K562 (cell line): Measurements from ENCODE around the gene CCR9. TPM values are rescaled to one million over a fixed set of nuclear protein-coding genes. Genes with fewer than 3 reads are reported as not detected.
A peak's percentile ranks its signal among the peaks of the same experiment; 100 is the strongest.

Source experiments
- ATAC-seq: fragments of 200-7000 bp; cut with Tn5 transposase; 3 replicates; pipeline ENCODE4 v1.9.1; 2020; ENCODE audit warnings: moderate library complexity
- BruUV-seq: library from RNA; stranded (reverse); fragments of 400-500 nt; replicated peaks from 2 replicates; lab custom pipeline; 2021; lab: Mats Ljungman, UMichigan
- CTCF ChIA-PET: fragments of 300-600 bp; formaldehyde crosslinking; extraction: SDS; loops from one replicate; lab custom pipeline; 2021; ENCODE audit warnings: low intra/inter-chr PET ratio; lab: Yijun Ruan, JAX
- POLR2A ChIA-PET: fragments of 300-600, 350-650 bp; sonication (Branson Sonifier 250); formaldehyde crosslinking; extraction: SDS; loops from one replicate; lab custom pipeline; 2021; ENCODE audit warnings: antibody characterized with exemption, inconsistent platforms; lab: Yijun Ruan, JAX
- DNase-seq, 4 experiments: peaks; one replicate each; pipeline versions ENCODE4 v3.0.0 to v3.0.0-alpha.2; 2011 to 2018; ENCODE audit warnings: low spot score in 3 of 4, mixed read lengths in 3 of 4; ENCODE audit errors: extremely low read depth in 1 of 4
- FAIRE-seq: peaks from 2 replicates; lab custom pipeline; 2011; peaks lifted over from hg19 to GRCh38; lab: Jason Lieb, UNC
- H2AFZ ChIP-seq: 2 replicates; pipeline ENCODE4 v1.6.0; 2011; ENCODE audit warnings: low read depth, low read length, control low read depth, inconsistent platforms
- H3K27ac ChIP-seq: fragments of 200-600 bp; 3 replicates; pipeline ENCODE4 v1.8.0; 2011; ENCODE audit warnings: low read depth, mild to moderate bottlenecking, control low read depth, inconsistent platforms, low read length, moderate library complexity, mixed read lengths; ENCODE audit errors: extremely low read depth
- H3K27me3 ChIP-seq, 2 experiments: fragments of 300-600 bp in 1 of 2; 2 replicates in 1 of 2; 3 replicates in 1 of 2; pipeline versions ENCODE4 v1.6.0 to v1.8.0; 2011; ENCODE audit warnings: inconsistent platforms in 2 of 2, low read length in 2 of 2, mild to moderate bottlenecking in 1 of 2, mixed read lengths in 1 of 2, moderate library complexity in 1 of 2; ENCODE audit not compliant: control insufficient read depth in 2 of 2, insufficient read depth in 2 of 2
- H3K36me3 ChIP-seq: fragments of 300-600 bp; 3 replicates; pipeline ENCODE4 v1.8.0; 2011; ENCODE audit warnings: mild to moderate bottlenecking, low read length, inconsistent platforms; ENCODE audit not compliant: control insufficient read depth, insufficient read depth
- H3K4me1 ChIP-seq, 2 experiments: fragments of 200-600 bp in 1 of 2; replicated peaks in 1 of 2; 2 replicates in 1 of 2; 3 replicates in 1 of 2; pipeline versions ENCODE4 v1.5.1 to v1.8.0; 2011; ENCODE audit warnings: inconsistent platforms in 2 of 2, low read length in 2 of 2, mild to moderate bottlenecking in 1 of 2, mixed read lengths in 1 of 2, moderate library complexity in 1 of 2; ENCODE audit not compliant: control insufficient read depth in 2 of 2, insufficient read depth in 2 of 2
- H3K4me2 ChIP-seq: 2 replicates; pipeline ENCODE4 v1.6.1; 2011; ENCODE audit warnings: low read length, control low read depth, inconsistent platforms, mixed read lengths; ENCODE audit not compliant: insufficient read depth
- H3K4me3 ChIP-seq: fragments of 200-600 bp; sonication (generic), shearing (Covaris generic); 2 replicates; pipeline ENCODE4 v1.5.1; 2016; ENCODE audit warnings: control low read depth, inconsistent platforms
- H3K79me2 ChIP-seq: fragments of 200-600 bp; 3 replicates; pipeline ENCODE4 v1.8.0; 2011; ENCODE audit warnings: low read length, inconsistent platforms; ENCODE audit not compliant: control insufficient read depth, insufficient read depth
- H3K9ac ChIP-seq, 2 experiments: 2 replicates each; pipeline versions ENCODE4 v1.6.0 to v1.6.1; 2011; ENCODE audit warnings: low read depth in 2 of 2, low read length in 2 of 2, control low read depth in 1 of 2, inconsistent platforms in 1 of 2, mild to moderate bottlenecking in 1 of 2, mixed read lengths in 1 of 2; ENCODE audit not compliant: insufficient read depth in 1 of 2
- H3K9me1 ChIP-seq: one replicate; pipeline ENCODE4 v1.6.0; 2011; ENCODE audit warnings: inconsistent platforms, mild to moderate bottlenecking, low read length, moderate library complexity; ENCODE audit not compliant: control insufficient read depth, insufficient read depth
- H3K9me3 ChIP-seq: replicated peaks from 2 replicates; pipeline ENCODE4 v1.5.1; 2011; ENCODE audit warnings: low read depth, low read length, inconsistent platforms; ENCODE audit not compliant: control insufficient read depth, insufficient read depth
- H4K20me1 ChIP-seq: replicated peaks from 2 replicates; pipeline ENCODE4 v1.6.1; 2011; ENCODE audit warnings: low read length, inconsistent platforms, mixed read lengths; ENCODE audit not compliant: control insufficient read depth, insufficient read depth
- BCL6 ChIP-seq: fragments of 250-450 bp; sonication (Bioruptor Pico); IDR thresholded peaks from 2 replicates; pipeline ENCODE4 v1.4.0; 2020
- CUX1 ChIP-seq: fragments of 200-800 bp; sonication (Bioruptor generic); IDR thresholded peaks from 2 replicates; pipeline ENCODE4 v1.6.1; 2016; ENCODE audit warnings: missing genetic modification characterization, missing compliant biosample characterization
- KAT8 ChIP-seq: fragments of 450-650 bp; IDR thresholded peaks from 2 replicates; pipeline ENCODE4 v1.6.1; 2016; ENCODE audit warnings: low read depth, mild to moderate bottlenecking
- MTA3 ChIP-seq: fragments of 450-650 bp; formaldehyde crosslinking; IDR thresholded peaks from 2 replicates; pipeline ENCODE4 v1.6.1; 2017; ENCODE audit warnings: mild to moderate bottlenecking, borderline replicate concordance
- MTF1 ChIP-seq: fragments of 250-450 bp; sonication (Bioruptor Pico); IDR thresholded peaks from 2 replicates; pipeline ENCODE4 v1.9.0; 2021; ENCODE audit warnings: moderate library complexity, mild to moderate bottlenecking, inconsistent platforms, borderline replicate concordance
- PBX2 ChIP-seq, 2 experiments: IDR thresholded peaks in 1 of 2; conservative IDR thresholded peaks in 1 of 2; 2 replicates each; pipeline ENCODE4 v1.6.1; 2016; ENCODE audit warnings: low read depth in 2 of 2, mild to moderate bottlenecking in 1 of 2, missing compliant biosample characterization in 1 of 2, missing genetic modification characterization in 1 of 2, moderate library complexity in 1 of 2
- RFX5 ChIP-seq: IDR thresholded peaks from 2 replicates; pipeline ENCODE4 v1.6.1; 2011; ENCODE audit warnings: low read depth, mild to moderate bottlenecking, improper control_type of control experiment, low read length
- SMC3 ChIP-seq: conservative IDR thresholded peaks from 2 replicates; pipeline ENCODE4 v1.6.1; 2011; ENCODE audit warnings: low read depth, low read length, improper control_type of control experiment; ENCODE audit not compliant: insufficient read depth
- SRSF9 ChIP-seq: fragments of 200-400 bp; formaldehyde crosslinking; IDR thresholded peaks from 2 replicates; pipeline ENCODE4 v1.6.1; 2017; ENCODE audit warnings: low read depth, low read length, borderline replicate concordance
- ZBTB43 ChIP-seq: sonication (generic); formaldehyde crosslinking; IDR thresholded peaks from 2 replicates; pipeline ENCODE4 v1.8.0; 2023; ENCODE audit warnings: mild to moderate bottlenecking, missing genetic modification reagents
- ZNF77 ChIP-seq: fragments of 250-450 bp; sonication (Bioruptor Pico); IDR thresholded peaks from 2 replicates; pipeline ENCODE4 v1.5.0; 2020
- WGBS: fragments of 100-300 bp; shearing (Covaris generic); methylation state at CpG from one replicate; pipeline ENCODE4 v1.1.6; 2016; ENCODE audit warnings: low coverage, mixed read lengths; ENCODE audit not compliant: insufficient coverage; ENCODE audit errors: missing lambda C conversion rate; 5-methylcytosine and 5-hydroxymethylcytosine counted together
- in situ Hi-C: fragments of 300-500 bp; cut with MboI; formaldehyde crosslinking; loops from 4 replicates; pipeline ENCODE4 v1.15.0; 2018; ENCODE audit warnings: inconsistent platforms, mixed read lengths
- intact Hi-C: fragments of 100-400 bp; cut with micrococcal nuclease; formaldehyde crosslinking; loops from 2 replicates; pipeline ENCODE4 v1.14.2; 2022
- polyA plus RNA-seq, 8 experiments: library from polyadenylated mRNA; depleted of rRNA in 4 of 8; stranded (reverse) in 5 of 8; unstranded in 3 of 8; fragments of >200 nt; fragmentation: Nextera tagmentation in 2 of 8; fragmentation: Illumina TruSeq in 1 of 8; extraction: Ambion mirVana in 2 of 8; extraction: Trizol in 1 of 8; gene quantifications; 2 replicates each; pipeline versions ENCODE4 v1.2.1 to v1.2.3, GENCODE V29; 2011 to 2014; ENCODE audit warnings: inconsistent platforms in 1 of 8, missing spikeins in 1 of 8
- total RNA-seq, 7 experiments: library from RNA; depleted of rRNA in 6 of 7; stranded (reverse); fragments of >200 nt in 6 of 7; fragmentation: Illumina TruSeq in 2 of 7; extraction: Trizol in 2 of 7; gene quantifications; 2 replicates each; pipeline versions ENCODE4 v1.2.1 to v1.2.3, GENCODE V29; 2011 to 2021; ENCODE audit warnings: low replicate concordance in 1 of 7

The CCR9 gene
- total and polyA plus RNA-seq, 9 of the 15 experiments (the other 6 are each of a cell fraction or from before 2014, with no cell fraction given), result not detected

- H3K79me2 ChIP-seq, result no peaks in the 10 kb centered on the region
- intact Hi-C loops (no loop called here), in situ Hi-C loops (no loop called here)
- H3K4me2 ChIP-seq, result no peak overlapping the region; the same call in 1 of the 2 replicates
- no TSS peak for BruUV-seq
- FAIRE-seq, result no peak
- peaks cover 4% of the 10 kb centered on the region for H3K9me3 ChIP-seq
- no peak overlapping the region for H3K4me3 ChIP-seq
- peak overlapping the region; percentile 47; the same call in 1 of the 2 replicates for H2AFZ ChIP-seq
- peaks cover 0 to 29% of the 10 kb centered on the region in 2 experiments; a peak in 2 of 5 replicates for H3K4me1 ChIP-seq
- no peak overlapping the region for H3K27ac ChIP-seq
- peaks cover 0 to 2% of the 10 kb centered on the region in 2 experiments; a peak in 1 of 5 replicates for H3K27me3 ChIP-seq
- no peaks in the 10 kb centered on the region for H3K9me1 ChIP-seq
- DNase-seq, result no peak
- no peaks in the 10 kb centered on the region for H3K36me3 ChIP-seq
- no peak overlapping the region for H3K9ac ChIP-seq
- ChIA-PET POLR2A (interaction anchor here (0.6 to 1.2 kb wide), 2 partner anchors 19 to 37 kb away, joined by 3 to 6 read pairs; partner anchors contain the start of gene LZTFL1), CTCF (no interaction called here)
- ATAC-seq, result no peak
- WGBS, result 25% methylated on average over 7 of the region's 7 CpGs
- H4K20me1 ChIP-seq, result no peaks in the 10 kb centered on the region
- TF ChIP-seq SRSF9 (no peak), BCL6 (CRISPR knock-in tag) (no peak), RFX5 (no peak), MTA3 (no peak), KAT8 (no peak), SMC3 (no peak), PBX2 (CRISPR knock-in tag; IDR thresholded peaks at IDR 0.05; ENCODE audit: low read depth) (no peak), PBX2 (tag; conservative IDR thresholded peaks at IDR 0.05; ENCODE audit: low read depth) (no peak), ZNF77 (CRISPR knock-in tag) (no peak), CUX1 (no peak), ZBTB43 (no peak), MTF1 (CRISPR knock-in tag) (no peak)
These were observed 25.2 kb upstream of the CCR9 start for GRCh38 chr3:45861043-45861719.
